Measurements from ENCODE around the gene CACNA1F. TPM values are rescaled to one million over a fixed set of nuclear protein-coding genes. Genes with fewer than 3 reads are reported as not detected.

CACNA1F gene
- total RNA-seq, 1 donor from 2014 or later: 4.9 TPM

DNA sequence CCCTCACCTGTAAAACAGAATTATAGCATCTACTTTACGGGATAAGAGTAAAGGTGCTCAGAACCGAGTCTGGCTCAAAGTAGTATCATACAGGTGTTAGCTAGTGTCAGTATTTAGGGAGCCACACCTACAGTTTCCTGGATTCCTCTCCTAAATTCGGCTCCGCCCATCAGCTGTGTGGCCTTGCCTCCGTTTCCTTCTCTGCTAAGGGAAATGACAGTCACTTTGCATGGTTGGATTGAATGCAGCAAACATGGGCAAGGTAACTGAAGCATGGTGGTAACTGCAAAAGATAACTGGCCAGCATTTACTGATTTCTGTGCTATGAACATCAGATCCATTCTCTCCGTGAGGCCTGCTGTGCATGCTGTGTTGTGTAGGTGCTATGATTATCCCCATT is 39.3 kb upstream of the CACNA1F start:
- no peak overlapping the region for H3K4me3 ChIP-seq
- no peaks in the 10 kb centered on the region for H3K36me3 ChIP-seq
- peaks cover 4% of the 10 kb centered on the region for H3K9me3 Mint-ChIP-seq
- H3K27me3 Mint-ChIP-seq (ENCODE audit: insufficient read depth, low read depth): peaks cover 9% of the 10 kb centered on the region
- H3K79me2 ChIP-seq (ENCODE audit: low read depth): peaks cover 50% of the 10 kb centered on the region
- no peak for DNase-seq (ENCODE audit: low spot score)
- TF ChIP-seq EZH2 (IDR thresholded peaks at IDR 0.05) (no peak), EZH2phosphoT487 (IDR thresholded peaks at IDR 0.05) (no peak)
- TF ChIP-seq, protein P1, sequence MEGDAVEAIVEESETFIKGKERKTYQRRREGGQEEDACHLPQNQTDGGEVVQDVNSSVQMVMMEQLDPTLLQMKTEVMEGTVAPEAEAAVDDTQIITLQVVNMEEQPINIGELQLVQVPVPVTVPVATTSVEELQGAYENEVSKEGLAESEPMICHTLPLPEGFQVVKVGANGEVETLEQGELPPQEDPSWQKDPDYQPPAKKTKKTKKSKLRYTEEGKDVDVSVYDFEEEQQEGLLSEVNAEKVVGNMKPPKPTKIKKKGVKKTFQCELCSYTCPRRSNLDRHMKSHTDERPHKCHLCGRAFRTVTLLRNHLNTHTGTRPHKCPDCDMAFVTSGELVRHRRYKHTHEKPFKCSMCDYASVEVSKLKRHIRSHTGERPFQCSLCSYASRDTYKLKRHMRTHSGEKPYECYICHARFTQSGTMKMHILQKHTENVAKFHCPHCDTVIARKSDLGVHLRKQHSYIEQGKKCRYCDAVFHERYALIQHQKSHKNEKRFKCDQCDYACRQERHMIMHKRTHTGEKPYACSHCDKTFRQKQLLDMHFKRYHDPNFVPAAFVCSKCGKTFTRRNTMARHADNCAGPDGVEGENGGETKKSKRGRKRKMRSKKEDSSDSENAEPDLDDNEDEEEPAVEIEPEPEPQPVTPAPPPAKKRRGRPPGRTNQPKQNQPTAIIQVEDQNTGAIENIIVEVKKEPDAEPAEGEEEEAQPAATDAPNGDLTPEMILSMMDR (IDR thresholded peaks at IDR 0.05): no peak
- H3K4me3 Mint-ChIP-seq: no peak overlapping the region
- no peaks in the 10 kb centered on the region for H3K27me3 ChIP-seq
- H3F3A ChIP-seq (ENCODE audit: low read depth): peaks cover 7% of the 10 kb centered on the region
- no peak overlapping the region for H3K27ac Mint-ChIP-seq
- H3K9ac ChIP-seq: no peak overlapping the region
- peaks cover 17% of the 10 kb centered on the region for H3K4me1 Mint-ChIP-seq
- no peak overlapping the region for H2AFZ ChIP-seq (replicated peaks)
- H3K27ac ChIP-seq: no peak overlapping the region
- peaks cover 4% of the 10 kb centered on the region for H3K36me3 Mint-ChIP-seq
- peaks cover 7% of the 10 kb centered on the region for H3K4me1 ChIP-seq
- H4K20me1 ChIP-seq (ENCODE audit: low read depth): peaks cover 35% of the 10 kb centered on the region
- H3K4me2 ChIP-seq: peak overlapping the region; percentile 76
- H3K9me3 ChIP-seq (ENCODE audit: low read depth): no peaks in the 10 kb centered on the region

GRCh38 chrX:49271341-49271740 is 38.2 kb upstream of the CACNA1F start:
- no peaks in the 10 kb centered on the region for H3K36me3 ChIP-seq
- H3K9ac ChIP-seq: no peak overlapping the region
- peak overlapping the region; percentile 79 for H3K4me3 Mint-ChIP-seq
- peak overlapping the region; percentile 76 for H3K4me2 ChIP-seq
- no peak for DNase-seq (ENCODE audit: low spot score)
- H3F3A ChIP-seq (ENCODE audit: low read depth): peaks cover 7% of the 10 kb centered on the region
- H3K9me3 Mint-ChIP-seq: peaks cover 4% of the 10 kb centered on the region
- no peak overlapping the region for H3K27ac ChIP-seq
- H4K20me1 ChIP-seq (ENCODE audit: low read depth): peaks cover 29% of the 10 kb centered on the region
- peaks cover 4% of the 10 kb centered on the region for H3K36me3 Mint-ChIP-seq
- H3K27me3 Mint-ChIP-seq (ENCODE audit: insufficient read depth, low read depth): peaks cover 13% of the 10 kb centered on the region
- H3K27me3 ChIP-seq: no peaks in the 10 kb centered on the region
- peaks cover 17% of the 10 kb centered on the region for H3K4me1 Mint-ChIP-seq
- peak overlapping the region; percentile 54 for H3K27ac Mint-ChIP-seq
- H3K4me3 ChIP-seq: peak overlapping the region; percentile 62
- no peak for TF ChIP-seq EZH2phosphoT487 (IDR thresholded peaks at IDR 0.05)
- TF ChIP-seq, protein P1 (IDR thresholded peaks at IDR 0.05): no peak
- no peak for TF ChIP-seq EZH2 (IDR thresholded peaks at IDR 0.05)
- no peaks in the 10 kb centered on the region for H3K9me3 ChIP-seq (ENCODE audit: low read depth)
- H3K79me2 ChIP-seq (ENCODE audit: low read depth): peaks cover 47% of the 10 kb centered on the region
- no peak overlapping the region for H2AFZ ChIP-seq (replicated peaks)
- H3K4me1 ChIP-seq: peaks cover 7% of the 10 kb centered on the region

DNA sequence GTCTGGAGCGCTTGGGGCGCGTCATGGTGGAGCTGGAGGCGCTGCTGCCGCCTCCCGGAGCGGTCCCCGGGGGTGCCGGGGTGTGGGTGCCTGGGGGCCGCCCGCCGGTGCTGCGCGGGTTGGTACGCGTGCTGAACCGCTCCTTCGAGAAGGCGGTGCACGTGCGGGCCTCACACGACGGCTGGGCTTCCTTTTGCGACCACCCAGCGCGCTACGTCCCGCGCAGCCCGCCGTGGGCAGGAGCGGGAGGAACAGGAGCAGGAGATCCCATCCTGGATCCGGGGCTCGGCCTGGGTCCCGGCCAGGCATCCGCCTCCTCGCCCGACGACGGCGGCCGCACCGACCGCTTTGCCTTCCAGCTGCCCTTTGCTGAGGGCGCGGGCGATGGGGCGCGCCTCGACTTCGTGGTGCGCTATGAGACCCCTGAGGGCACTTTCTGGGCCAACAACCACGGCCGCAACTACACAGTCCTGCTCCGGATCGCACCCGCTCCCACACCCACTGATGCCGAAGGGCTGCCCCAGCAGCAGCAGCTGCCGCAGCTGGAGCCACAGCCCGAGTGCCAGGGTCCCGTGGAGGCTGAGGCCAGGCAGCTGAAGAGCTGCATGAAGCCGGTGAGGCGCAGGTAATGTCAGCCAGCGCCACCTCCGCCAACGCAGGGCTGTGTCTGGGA is 37.2 kb upstream of the CACNA1F start:
- Mint-ChIP-seq H3K27ac (no peak overlapping the region), H3K4me3 (peak overlapping the region; percentile 79), H3K27me3 (ENCODE audit: insufficient read depth, low read depth) (peaks cover 13% of the 10 kb centered on the region), H3K36me3 (peaks cover 4% of the 10 kb centered on the region), H3K9me3 (peaks cover 4% of the 10 kb centered on the region), H3K4me1 (peaks cover 17% of the 10 kb centered on the region)
- Histone ChIP-seq H3K36me3 (no peaks in the 10 kb centered on the region), H3K4me1 (peaks cover 7% of the 10 kb centered on the region), H3K27ac (peak overlapping the region; percentile 95), H3K9ac (peak overlapping the region; percentile 83), H3K79me2 (ENCODE audit: low read depth) (peaks cover 46% of the 10 kb centered on the region), H3K27me3 (no peaks in the 10 kb centered on the region), H3F3A (ENCODE audit: low read depth) (peaks cover 7% of the 10 kb centered on the region), H2AFZ (replicated peaks) (peak overlapping the region; percentile 50), H3K4me2 (peak overlapping the region; percentile 76), H3K9me3 (ENCODE audit: low read depth) (no peaks in the 10 kb centered on the region), H4K20me1 (ENCODE audit: low read depth) (peaks cover 20% of the 10 kb centered on the region), H3K4me3 (peak overlapping the region; percentile 62)
- TF ChIP-seq, protein P1 (IDR thresholded peaks at IDR 0.05): no peak
- TF ChIP-seq EZH2phosphoT487 (IDR thresholded peaks at IDR 0.05): no peak
- DNase-seq (ENCODE audit: low spot score): peak; percentile 14
